GM18873 (cell line): ENCODE measurements around the gene DUSP22.

Experiments
- ATAC-seq: cut with Tn5 transposase; IDR thresholded peaks from one replicate; pipeline ENCODE4 v1.9.1; 2021; ENCODE audit warnings: mild to moderate bottlenecking, moderate library complexity, moderate number of reproducible peaks; ENCODE audit not compliant: unreplicated experiment, low FRiP score

DUSP22 gene

DNA sequence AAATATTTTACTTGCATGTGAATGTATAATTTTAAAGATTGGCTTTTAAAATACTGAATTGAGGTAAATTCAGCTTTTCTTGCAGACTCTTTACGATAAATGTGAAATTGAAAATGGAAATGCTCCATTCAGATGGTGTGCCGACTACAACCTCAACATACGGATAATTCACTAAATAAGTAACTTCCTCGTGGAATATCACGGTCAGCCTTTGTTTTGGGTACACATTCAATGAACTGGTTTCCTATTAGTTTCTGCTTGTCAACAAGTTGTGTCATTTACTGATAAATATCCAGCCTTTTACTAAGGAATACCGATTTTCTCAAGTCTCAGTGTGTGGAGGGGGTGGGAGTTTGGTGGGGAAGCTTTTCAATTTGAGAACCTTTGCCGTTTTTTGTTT lies 96.9 kb downstream of the DUSP22 start:
- ATAC-seq = no peak

GRCh38 chr6:389622-390021 lies 97.3 kb downstream of the DUSP22 start:
- no peak for ATAC-seq

DNA sequence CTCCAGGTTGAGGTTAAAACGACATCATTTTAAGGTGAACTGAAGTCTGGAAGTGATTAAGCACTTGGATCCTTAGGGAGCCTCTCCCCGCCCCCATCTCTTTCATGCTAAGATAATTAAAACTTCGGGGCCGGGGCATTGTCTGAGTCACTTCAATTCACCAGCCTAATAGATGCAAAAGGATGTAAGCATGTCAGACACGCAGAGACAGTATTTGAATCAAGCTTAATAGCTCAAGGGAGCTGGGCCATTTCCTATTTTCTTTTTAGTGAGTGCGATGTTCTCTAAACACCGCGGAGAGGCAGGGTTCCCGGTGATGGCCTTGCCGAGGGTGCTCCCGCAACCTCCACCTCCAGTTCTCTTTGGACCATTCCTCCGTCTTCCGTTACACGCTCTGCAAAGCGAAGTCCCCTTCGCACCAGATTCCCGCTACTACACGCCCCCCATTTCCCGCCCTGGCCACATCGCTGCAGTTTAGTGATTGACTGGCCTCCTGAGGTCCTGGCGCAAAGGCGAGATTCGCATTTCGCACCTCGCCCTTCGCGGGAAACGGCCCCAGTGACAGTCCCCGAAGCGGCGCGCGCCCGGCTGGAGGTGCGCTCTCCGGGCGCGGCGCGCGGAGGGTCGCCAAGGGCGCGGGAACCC lies 98.7 kb downstream of the DUSP22 start:
- peak; percentile 13 for ATAC-seq

- peak; percentile 34 for ATAC-seq
Measured at GRCh38 chr6:391559-392440, 99.5 kb downstream of the DUSP22 start, which contains the start of gene IRF4. Gene IRF4 (plus strand): TSS chr6:391752. CDS start chr6:393153, 1,401 bp downstream.

- no peak for ATAC-seq
Measured at GRCh38 chr6:392441-393390, 100.4 kb downstream of the DUSP22 start.

DNA sequence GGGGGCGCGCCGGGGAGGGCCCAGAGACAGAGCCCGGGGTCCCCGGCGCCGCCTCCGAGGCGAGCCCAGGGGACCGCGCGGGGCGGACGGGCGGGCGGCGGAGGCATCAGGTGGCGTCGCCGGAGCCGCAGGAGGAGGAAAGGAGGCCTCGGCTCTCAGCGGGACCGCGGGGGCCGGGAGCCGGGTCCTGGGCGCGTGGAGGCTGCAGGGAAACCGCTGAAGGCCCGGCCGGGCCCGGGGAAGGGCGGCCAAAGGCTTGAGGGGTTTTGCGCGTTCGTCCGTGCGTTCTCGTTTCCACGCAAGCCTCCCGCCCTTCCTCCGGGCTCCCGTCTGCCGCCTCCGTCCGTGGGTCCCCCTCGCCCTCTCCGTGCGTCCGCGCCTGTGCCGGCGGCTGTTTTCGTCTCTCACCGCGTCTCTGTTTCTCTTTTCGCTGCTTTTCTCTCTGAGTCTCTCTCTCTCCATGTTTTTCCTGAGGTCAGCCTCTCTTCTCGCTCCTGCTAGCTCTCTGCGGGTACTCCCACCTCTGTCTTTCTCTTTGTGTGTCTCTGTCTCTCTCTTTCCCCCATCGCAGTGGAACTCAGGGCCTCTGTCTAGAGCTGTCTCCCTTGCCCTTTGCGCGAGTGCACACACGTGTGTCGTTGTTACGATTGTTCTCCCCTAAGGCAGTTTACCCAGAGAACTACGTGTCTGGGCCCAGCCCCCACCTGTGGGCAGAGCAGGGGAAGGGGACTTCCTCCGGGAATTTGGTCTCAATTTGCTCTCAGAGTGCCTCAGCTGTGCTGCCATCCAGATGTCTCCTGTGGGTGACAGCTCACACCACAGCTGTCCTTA lies 101.3 kb downstream of the DUSP22 start:
- ATAC-seq = no peak

- ATAC-seq = no peak
Measured at GRCh38 chr6:394641-395289, 102.5 kb downstream of the DUSP22 start.

DNA sequence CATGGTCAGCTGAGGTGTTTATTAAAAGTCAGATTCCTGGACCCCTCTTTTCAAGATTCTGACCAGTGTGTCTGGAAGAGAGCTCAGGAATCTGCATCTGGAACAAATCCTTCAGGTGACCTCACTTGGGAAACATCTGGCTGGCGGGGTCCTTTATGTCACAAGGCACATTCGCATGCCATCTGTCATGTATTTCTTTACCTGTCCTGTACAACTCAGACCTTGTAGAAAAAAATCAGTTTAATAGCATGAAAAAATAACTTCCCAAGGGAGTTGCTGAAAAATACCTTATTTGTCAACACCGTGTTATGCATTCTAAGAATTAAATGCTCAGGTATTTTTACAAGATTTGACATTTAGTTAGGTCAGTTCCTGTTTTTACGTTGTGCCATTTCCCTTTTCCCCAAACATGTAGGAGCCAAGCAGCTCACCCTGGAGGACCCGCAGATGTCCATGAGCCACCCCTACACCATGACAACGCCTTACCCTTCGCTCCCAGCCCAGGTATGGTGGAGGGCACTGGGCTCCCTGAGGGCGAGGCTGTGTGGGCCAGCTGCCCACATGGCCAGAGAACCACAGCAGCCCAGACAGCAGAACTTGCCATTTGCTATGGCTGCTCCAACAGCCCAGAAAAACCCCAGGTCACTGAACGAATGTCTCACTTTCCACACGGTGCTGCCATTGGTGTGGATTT lies 103.3 kb downstream of the DUSP22 start:
- ATAC-seq = no peak

DNA sequence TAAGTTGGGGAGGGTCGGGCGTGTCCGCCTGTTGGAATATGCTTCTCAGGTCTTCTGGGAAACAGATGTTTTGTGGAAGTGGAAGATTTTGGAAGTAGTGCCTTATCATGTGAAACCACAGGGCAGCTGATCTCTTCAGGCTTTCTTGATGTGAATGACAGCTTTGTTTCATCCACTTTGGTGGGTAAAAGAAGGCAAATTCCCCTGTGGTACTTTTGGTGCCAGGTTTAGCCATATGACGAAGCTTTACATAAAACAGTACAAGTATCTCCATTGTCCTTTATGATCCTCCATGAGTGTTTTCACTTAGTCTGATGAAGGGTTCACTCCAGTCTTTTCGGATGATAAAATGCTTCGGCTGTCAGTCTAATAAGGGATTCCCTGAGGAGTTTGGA lies 103.8 kb downstream of the DUSP22 start:
- ATAC-seq = no peak

DNA sequence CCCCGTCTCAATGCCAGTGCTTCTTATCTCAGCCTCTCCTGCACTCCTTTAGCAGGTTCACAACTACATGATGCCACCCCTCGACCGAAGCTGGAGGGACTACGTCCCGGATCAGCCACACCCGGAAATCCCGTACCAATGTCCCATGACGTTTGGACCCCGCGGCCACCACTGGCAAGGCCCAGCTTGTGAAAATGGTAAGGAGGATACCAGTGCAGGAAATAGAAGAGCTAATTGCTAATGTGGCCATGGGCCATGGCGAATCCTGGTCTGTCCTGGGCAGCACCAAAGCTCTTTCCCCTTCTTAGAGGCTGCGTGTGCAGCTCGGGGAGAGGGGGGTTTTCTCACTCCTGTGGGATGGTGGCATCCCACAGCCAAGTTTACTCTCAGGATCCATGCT lies 104.8 kb downstream of the DUSP22 start:
- ATAC-seq = no peak

DNA sequence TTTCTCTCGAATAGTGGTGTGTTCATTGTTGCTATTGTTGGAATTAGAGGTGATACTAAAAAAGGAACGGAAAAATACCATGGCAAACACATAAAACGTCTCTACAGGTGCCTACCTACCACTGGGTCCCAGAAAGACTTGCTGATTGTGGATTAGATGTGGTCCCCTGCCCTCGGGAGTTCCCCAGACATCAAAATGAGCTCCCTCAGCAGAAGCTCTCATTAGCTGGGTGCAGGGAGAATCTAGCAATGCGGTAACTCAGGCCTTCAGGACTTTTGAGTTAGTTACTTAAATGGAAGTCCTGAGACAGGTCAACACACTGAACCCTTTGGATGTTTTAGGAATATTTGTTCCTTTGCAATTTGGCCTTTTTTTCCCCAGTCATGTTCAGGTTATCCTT lies 105.3 kb downstream of the DUSP22 start:
- no peak for ATAC-seq

DNA sequence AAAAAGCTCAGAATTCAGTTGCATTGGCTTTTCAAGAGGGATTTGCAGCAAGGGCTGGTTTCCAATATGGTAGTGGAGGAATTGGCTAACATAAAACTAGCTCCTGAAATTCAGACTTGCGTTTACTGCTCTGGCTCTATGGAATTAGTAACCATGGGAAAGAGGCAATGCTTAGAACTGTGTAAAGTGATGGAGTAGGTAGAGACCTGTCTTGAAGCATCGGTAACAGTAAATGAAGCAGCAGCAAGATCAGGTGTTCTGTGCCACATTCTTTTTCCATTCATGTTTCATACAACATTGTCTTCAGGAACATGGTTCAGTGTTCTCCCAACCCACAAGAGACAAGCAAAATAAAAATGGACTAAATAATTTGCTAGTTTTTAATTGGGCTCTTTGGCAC lies 105.8 kb downstream of the DUSP22 start:
- no peak for ATAC-seq

DNA sequence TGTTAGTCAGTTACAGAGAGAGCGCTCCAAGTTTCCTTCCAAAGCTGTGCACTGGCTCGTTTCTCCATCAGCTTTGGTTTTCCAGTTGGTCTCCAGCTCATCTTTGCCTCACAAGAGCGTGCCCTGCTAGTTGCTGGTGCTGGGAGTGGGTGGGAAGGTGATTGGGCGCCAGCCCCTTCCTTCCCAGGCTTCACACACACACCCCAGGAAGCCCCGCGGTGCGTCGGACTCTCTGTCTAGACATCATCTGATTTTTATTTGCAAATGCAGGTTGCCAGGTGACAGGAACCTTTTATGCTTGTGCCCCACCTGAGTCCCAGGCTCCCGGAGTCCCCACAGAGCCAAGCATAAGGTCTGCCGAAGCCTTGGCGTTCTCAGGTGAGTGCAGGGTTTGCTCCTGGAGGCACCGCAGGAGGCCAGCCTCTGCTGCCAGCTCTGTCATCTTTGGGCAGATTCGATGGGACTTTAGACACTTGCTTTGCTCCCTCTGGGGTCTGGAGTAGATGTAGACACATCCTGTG lies 106.3 kb downstream of the DUSP22 start:
- no peak for ATAC-seq

DNA sequence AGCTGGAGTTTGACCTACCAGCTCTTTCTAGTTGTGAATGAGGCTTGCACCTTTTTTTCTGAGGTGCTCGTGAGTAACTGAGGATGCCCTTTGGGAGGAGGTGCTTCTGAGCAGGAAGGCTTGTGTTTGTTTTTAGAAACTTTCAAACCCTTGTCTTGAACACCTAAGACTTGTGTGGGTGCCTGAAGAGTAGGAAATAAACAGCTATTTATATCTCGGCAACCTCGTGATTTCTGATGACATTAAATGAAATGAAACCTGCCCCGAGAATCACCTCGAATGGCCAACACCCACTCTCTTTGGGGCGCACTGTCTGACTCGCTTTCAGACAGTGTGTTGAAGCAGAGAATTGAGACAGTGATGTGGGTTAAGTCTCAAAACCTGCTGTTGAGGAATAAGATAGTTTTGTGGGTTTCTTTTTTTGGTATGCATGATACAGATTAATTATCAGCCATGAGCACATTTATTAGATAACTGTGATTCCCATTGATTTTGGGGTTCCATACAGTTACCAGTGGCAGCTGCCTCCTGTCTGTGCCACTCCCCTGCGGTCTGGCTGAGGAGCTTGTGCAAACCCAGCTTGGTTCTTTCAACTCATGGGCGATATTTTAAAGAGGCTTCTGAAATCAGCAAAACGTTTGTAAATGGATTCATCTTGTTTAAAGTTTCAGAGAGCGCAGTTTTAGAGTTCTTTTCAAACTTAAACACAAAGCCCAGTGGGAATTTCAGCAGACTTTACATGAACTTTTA lies 107.7 kb downstream of the DUSP22 start:
- ATAC-seq = no peak

GRCh38 chr6:400815-401214 lies 108.5 kb downstream of the DUSP22 start:
- no peak for ATAC-seq
